AG04450 (cell line): ENCODE measurements around the gene PAH. TPM values are rescaled to one million over a fixed set of nuclear protein-coding genes. Genes with fewer than 3 reads are reported as not detected.

ENCODE experiments used
- CTCF ChIA-PET: fragments of 300-600, 350-600 bp; formaldehyde crosslinking; extraction: SDS; loops from one replicate; lab custom pipeline; 2022; ENCODE audit warnings: antibody characterized with exemption, inconsistent platforms; lab: Charles Lee
- POLR2A ChIA-PET: fragments of 350-600 bp; formaldehyde crosslinking; extraction: SDS; loops from one replicate; lab custom pipeline; 2021; ENCODE audit warnings: antibody characterized with exemption, inconsistent platforms; lab: Yijun Ruan, JAX
- DNase-seq: peaks from one replicate; pipeline ENCODE4 v3.0.0-alpha.2; 2011; ENCODE audit warnings: low read depth, low spot score
- H3K27ac ChIP-seq: one replicate; pipeline ENCODE4 v1.5.1; 2012; ENCODE audit warnings: low read depth, low read length, control low read depth
- H3K27me3 ChIP-seq: one replicate; pipeline ENCODE4 v1.6.0; 2012; ENCODE audit warnings: low read length; ENCODE audit not compliant: control insufficient read depth, insufficient read depth
- H3K4me3 ChIP-seq: 2 replicates; pipeline ENCODE4 v1.5.1; 2011; ENCODE audit warnings: mild to moderate bottlenecking, low read depth, low read length, control low read depth
- H3K9me3 ChIP-seq: 2 replicates; pipeline ENCODE4 v1.5.1; 2012; ENCODE audit warnings: low read length; ENCODE audit not compliant: control insufficient read depth, insufficient read depth
- polyA plus RNA-seq: library from polyadenylated mRNA; depleted of rRNA; stranded (reverse); fragments of >200 nt; gene quantifications from 2 replicates; pipeline ENCODE4 v1.2.3, GENCODE V29; 2011
- TF ChIP-seq, protein P1 (sequence below): IDR thresholded peaks from 2 replicates; pipeline ENCODE4 v1.5.1; 2011; ENCODE audit warnings: low read depth, low read length, control low read depth, inconsistent platforms

The PAH gene
- polyA plus RNA-seq, 1 experiment = not detected

DNA sequence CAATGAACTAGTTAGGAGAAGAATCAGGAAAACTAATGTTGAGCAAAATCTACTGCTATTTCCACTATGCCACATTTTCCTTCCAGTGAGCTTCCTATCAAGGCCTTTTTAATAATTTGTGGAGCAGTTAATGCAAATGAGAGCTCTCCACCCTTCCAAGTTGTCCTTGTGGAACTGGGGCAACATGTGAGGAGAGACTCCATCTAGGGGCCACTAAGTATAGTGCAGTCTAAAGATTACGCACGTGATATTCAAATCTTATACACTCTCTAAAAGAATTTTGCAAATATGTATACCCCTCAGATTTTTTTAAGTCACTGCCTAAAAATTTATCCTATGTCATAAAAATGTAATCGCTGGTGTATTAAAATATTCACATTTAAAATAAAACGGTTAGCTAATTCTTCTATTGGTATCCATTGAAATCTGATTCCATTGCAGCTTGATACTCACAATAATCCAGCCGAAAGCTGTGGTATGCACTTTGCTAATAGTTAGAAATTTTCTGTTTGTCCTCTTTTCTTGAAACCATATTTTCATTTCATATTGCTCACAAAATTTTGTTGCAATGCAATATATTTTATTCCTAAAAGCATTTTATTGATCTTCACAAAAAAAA, 100.1 kb downstream of the PAH start:
- no peaks in the 10 kb centered on the region for H3K9me3 ChIP-seq
- no peak overlapping the region for H3K4me3 ChIP-seq
- no peaks in the 10 kb centered on the region for H3K27me3 ChIP-seq
- no peak for DNase-seq
- POLR2A ChIA-PET = no interaction called here
- H3K27ac ChIP-seq = no peak overlapping the region
- TF ChIP-seq, protein P1, sequence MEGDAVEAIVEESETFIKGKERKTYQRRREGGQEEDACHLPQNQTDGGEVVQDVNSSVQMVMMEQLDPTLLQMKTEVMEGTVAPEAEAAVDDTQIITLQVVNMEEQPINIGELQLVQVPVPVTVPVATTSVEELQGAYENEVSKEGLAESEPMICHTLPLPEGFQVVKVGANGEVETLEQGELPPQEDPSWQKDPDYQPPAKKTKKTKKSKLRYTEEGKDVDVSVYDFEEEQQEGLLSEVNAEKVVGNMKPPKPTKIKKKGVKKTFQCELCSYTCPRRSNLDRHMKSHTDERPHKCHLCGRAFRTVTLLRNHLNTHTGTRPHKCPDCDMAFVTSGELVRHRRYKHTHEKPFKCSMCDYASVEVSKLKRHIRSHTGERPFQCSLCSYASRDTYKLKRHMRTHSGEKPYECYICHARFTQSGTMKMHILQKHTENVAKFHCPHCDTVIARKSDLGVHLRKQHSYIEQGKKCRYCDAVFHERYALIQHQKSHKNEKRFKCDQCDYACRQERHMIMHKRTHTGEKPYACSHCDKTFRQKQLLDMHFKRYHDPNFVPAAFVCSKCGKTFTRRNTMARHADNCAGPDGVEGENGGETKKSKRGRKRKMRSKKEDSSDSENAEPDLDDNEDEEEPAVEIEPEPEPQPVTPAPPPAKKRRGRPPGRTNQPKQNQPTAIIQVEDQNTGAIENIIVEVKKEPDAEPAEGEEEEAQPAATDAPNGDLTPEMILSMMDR = peak; percentile 65
- CTCF ChIA-PET = interaction anchor here (0.6 to 1.5 kb wide), 4 partner anchors 54 to 876 kb away, joined by 3 to 5 read pairs (median 4); no protein-coding TSS in a partner anchor

DNA sequence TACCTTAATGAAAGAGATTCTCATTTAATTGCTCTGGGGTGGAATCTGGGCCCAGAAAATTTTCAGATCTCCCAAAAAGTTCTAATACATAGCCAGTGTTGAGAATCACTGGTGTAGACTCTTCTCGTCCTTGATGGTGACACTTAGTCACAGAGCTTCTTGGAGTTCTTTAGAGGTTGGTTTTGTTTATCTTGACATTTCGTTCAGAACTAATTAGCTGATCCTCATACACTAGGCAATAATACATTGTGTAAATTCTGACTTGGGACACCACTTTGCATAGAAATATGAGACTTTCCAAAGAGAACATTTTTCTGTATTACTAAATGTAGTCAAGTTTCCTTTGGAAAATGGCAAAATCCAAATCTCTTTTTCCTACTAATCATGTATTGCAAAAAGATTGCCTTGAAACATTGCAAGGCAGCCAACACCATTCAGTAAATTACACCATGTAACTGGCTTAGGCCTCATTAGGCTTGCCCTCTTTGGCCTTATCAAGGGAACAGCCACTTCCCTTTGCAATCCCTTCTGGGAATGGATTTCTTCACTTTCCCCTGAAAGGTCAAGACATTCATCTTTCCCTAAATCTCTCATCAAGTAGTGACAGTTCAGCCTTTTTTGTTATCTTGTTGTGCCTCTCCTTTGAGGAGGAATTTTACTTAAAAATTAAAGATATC, 102.2 kb downstream of the PAH start:
- TF ChIP-seq, protein P1 = no peak
- POLR2A ChIA-PET = no interaction called here
- H3K27ac ChIP-seq = no peak overlapping the region
- no peaks in the 10 kb centered on the region for H3K9me3 ChIP-seq
- CTCF ChIA-PET = no interaction called here
- DNase-seq = no peak
- H3K27me3 ChIP-seq = no peaks in the 10 kb centered on the region
- no peak overlapping the region for H3K4me3 ChIP-seq

- no peak for DNase-seq
- no peaks in the 10 kb centered on the region for H3K9me3 ChIP-seq
- TF ChIP-seq, protein P1 = no peak
- H3K27me3 ChIP-seq = no peaks in the 10 kb centered on the region
- ChIA-PET POLR2A (no interaction called here), CTCF (interaction anchor here (1.9 kb wide), 1 partner anchor 873 kb away, joined by 11 read pairs; no protein-coding TSS in a partner anchor)
- no peak overlapping the region for H3K27ac ChIP-seq
- no peak overlapping the region for H3K4me3 ChIP-seq
Observed at GRCh38 chr12:102812344-102812743, 104.7 kb downstream of the PAH start.

- POLR2A ChIA-PET = no interaction called here
- no peaks in the 10 kb centered on the region; the same call in 1 of the 2 replicates for H3K9me3 ChIP-seq
- no peak overlapping the region for H3K27ac ChIP-seq
- no peak for DNase-seq
- no peaks in the 10 kb centered on the region for H3K27me3 ChIP-seq
- no peak overlapping the region for H3K4me3 ChIP-seq
- TF ChIP-seq, protein P1 = peak; percentile 34; the same call in 1 of the 2 replicates
- CTCF ChIA-PET = interaction anchor here (0.5 to 1.9 kb wide), 3 partner anchors 751 to 1880 kb away, joined by 4 to 11 read pairs (median 6); no protein-coding TSS in a partner anchor
Observed at GRCh38 chr12:102811110-102811737, 105.8 kb downstream of the PAH start.
